Pancreas (tissue), 10 donors: ENCODE measurements around the gene MEGF11. TPM values are rescaled to one million over a fixed set of nuclear protein-coding genes. Genes with fewer than 3 reads are reported as not detected.

Experiments
- ATAC-seq, 4 donors: fragments of 200-7000 bp; cut with Tn5 transposase; one replicate each; pipeline versions ENCODE4 v1.8.0 to v1.9.1; 2020; ENCODE audit warnings: mild to moderate bottlenecking in 4 of 4, moderate library complexity in 4 of 4
- DNase-seq, 6 donors: peaks; one replicate each; pipeline ENCODE4 v3.0.0-alpha.2; 2020
- FAIRE-seq: peaks from 2 replicates; lab custom pipeline; 2012; peaks lifted over from hg19 to GRCh38; lab: Jason Lieb, UNC
- H3K27ac ChIP-seq, 4 donors: fragments of 200-600 bp; sonication (generic); 1 replicate in 3 of 4; 2 replicates in 1 of 4; pipeline versions ENCODE4 v1.5.0 to v1.8.0; 2020
- H3K27me3 ChIP-seq, 4 donors: fragments of 200-600 bp; one replicate each; pipeline ENCODE4 v1.8.0; 2021
- H3K36me3 ChIP-seq, 3 donors: fragments of 200-600 bp; sonication (generic) in 1 of 3; one replicate each; pipeline versions ENCODE4 v1.5.0 to v1.8.0; 2020 to 2021
- H3K4me1 ChIP-seq, 3 donors: fragments of 200-600 bp; one replicate each; pipeline ENCODE4 v1.8.0; 2021
- H3K4me3 ChIP-seq, 4 donors: fragments of 200-600 bp; sonication (generic) in 2 of 4; one replicate each; pipeline versions ENCODE4 v1.5.0 to v1.8.0; 2020 to 2021
- H3K9me3 ChIP-seq, 4 donors: fragments of 200-600 bp; one replicate each; pipeline ENCODE4 v1.8.0; 2021
- WGBS, 2 donors: extraction: QIAGEN DNeasy Blood & Tissue Kit; methylation state at CpG; one replicate each; pipeline ENCODE4 v1.1.7; 2013; 5-methylcytosine and 5-hydroxymethylcytosine counted together
- intact Hi-C, 3 donors: fragments of 100-400 bp; cut with DNase I; formaldehyde crosslinking; loops; one replicate each; pipeline versions ENCODE4 v1.11.1 to v1.14.2; 2022
- polyA plus RNA-seq, 2 donors: library from polyadenylated mRNA; stranded (reverse); fragments of 200-250 nt; gene quantifications; one replicate each; pipeline ENCODE4 v1.2.3, GENCODE V29; 2013
- total RNA-seq, 6 donors: library from RNA; stranded (reverse); fragmentation: NEBNext Ultra II Directional in 4 of 6; extraction: Animal tissue kit (Norgen Biotek cat#: 25700) in 4 of 6; gene quantifications; one replicate each; pipeline versions ENCODE4 v1.2.1 to v1.2.4, GENCODE V29; 2021 to 2023
- TF ChIP-seq, protein P1 (sequence below), 4 donors: fragments of 200-600 bp; sonication (generic) in 3 of 4; IDR thresholded peaks; one replicate each; pipeline versions ENCODE4 v1.5.0 to v1.8.0; 2021; ENCODE audit warnings: antibody characterized with exemption in 4 of 4
- donor health status: healthy with polysubstance abuse.
- donor health status: DM: no; HTN: no; CAD: no; lungs with moderate emphysema.
- donor health status: DM: no; HTN: no; CAD: no.
- donor health status: control.
- donor health status: control.
- donor health status: Bipolar disorder and iron deficiency.
- donor health status: DM: yes; HTN: yes; CAD: no.
- donor health status: DM: no; HTN: no; CAD: no.
- donor health status: DM: no; HTN: no; CAD: no.
- donor health status: DM: yes; HTN: yes; CAD: no.

Gene MEGF11
- total and polyA plus RNA-seq, 8 donors, result 0.19 to 0.87 (median 0.37) TPM

DNA sequence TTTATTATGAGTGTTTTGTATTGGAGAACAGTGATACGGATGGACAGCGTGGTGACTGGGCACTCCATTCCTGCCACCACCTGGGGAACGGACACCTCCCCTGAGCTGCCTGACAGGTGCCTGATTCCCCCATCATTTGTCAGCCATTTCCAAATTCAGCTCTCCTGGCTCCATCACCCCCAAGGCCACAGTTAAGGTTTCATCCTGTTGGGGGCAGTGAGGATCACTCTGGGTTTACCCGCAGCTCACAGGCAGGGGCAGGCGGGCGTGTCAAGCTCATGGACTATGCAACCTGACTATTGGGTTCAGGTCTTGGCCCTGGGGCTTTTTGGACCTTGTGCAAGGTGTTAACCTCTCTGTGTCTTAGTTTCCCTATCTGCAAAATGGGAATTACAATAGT, 307.9 kb downstream of the MEGF11 start:
- Histone ChIP-seq H3K4me3 (no peak overlapping the region), H3K36me3 (no peaks in the 10 kb centered on the region), H3K4me1 (no peaks in the 10 kb centered on the region), H3K9me3 (no peaks in the 10 kb centered on the region), H3K27ac (no peak overlapping the region), H3K27me3 (no peaks in the 10 kb centered on the region)
- TF ChIP-seq, protein P1, sequence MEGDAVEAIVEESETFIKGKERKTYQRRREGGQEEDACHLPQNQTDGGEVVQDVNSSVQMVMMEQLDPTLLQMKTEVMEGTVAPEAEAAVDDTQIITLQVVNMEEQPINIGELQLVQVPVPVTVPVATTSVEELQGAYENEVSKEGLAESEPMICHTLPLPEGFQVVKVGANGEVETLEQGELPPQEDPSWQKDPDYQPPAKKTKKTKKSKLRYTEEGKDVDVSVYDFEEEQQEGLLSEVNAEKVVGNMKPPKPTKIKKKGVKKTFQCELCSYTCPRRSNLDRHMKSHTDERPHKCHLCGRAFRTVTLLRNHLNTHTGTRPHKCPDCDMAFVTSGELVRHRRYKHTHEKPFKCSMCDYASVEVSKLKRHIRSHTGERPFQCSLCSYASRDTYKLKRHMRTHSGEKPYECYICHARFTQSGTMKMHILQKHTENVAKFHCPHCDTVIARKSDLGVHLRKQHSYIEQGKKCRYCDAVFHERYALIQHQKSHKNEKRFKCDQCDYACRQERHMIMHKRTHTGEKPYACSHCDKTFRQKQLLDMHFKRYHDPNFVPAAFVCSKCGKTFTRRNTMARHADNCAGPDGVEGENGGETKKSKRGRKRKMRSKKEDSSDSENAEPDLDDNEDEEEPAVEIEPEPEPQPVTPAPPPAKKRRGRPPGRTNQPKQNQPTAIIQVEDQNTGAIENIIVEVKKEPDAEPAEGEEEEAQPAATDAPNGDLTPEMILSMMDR (IDR thresholded peaks at IDR 0.05), result no peak
- FAIRE-seq (no peak), DNase-seq (no peak), ATAC-seq (no peak)
- intact Hi-C loops, result no loop called here
- 90 to 94% methylated on average over 6 of the region's 6 CpGs for WGBS, 2 donors

DNA sequence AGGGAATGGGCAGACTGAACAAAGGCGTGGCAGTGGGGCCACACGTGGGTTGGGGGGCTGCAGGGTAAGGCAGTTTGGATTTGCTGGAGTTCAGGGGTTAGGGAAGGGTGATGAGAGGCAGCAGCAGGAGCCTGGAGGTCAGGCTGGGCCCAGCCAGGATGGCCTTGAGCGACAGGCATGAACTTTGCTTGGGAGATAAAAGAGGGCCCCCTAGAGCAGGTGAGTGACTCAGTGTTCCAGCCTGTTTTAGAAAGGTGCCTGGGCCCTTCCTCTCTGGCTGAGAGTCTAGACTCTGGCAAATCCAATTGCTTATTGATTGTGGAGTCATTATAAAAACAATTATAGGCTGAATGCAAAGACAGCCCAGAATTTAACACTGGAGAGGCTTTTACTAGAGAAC, 309.1 kb downstream of the MEGF11 start:
- TF ChIP-seq, protein P1 (IDR thresholded peaks at IDR 0.05), result no peak
- no peaks in the 10 kb centered on the region for H3K4me1 ChIP-seq
- H3K27ac ChIP-seq, result no peak overlapping the region
- DNase-seq (no peak), FAIRE-seq (no peak), ATAC-seq (no peak)
- WGBS, 2 donors, result 74 to 76% methylated on average over 3 of the region's 3 CpGs
- intact Hi-C loops, result no loop called here
- no peaks in the 10 kb centered on the region for H3K36me3 ChIP-seq
- H3K27me3 ChIP-seq, result no peaks in the 10 kb centered on the region
- H3K4me3 ChIP-seq, result no peak overlapping the region
- no peaks in the 10 kb centered on the region for H3K9me3 ChIP-seq

DNA sequence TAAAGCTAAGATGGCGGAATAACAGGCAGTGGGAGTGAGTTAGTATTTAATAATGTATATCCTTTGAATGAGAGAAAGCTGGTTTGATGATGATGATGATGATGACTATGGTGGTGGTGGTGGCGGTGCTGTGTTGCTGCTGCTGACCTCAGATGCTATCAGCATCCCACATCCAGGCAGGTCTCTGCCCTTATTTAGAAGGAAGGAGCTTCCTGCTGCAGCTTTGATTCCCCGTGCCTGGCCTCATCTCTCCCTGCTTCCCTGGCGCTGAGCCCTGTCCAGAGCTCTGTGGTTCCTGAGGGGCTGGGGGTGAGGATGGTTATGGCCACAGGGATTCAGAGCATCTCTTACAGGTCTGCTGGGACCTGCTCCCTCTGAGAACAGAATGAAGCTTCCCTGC, 311.1 kb downstream of the MEGF11 start:
- FAIRE-seq (no peak), ATAC-seq (no peak), DNase-seq (no peak)
- no peaks in the 10 kb centered on the region for H3K27me3 ChIP-seq
- TF ChIP-seq, protein P1 (IDR thresholded peaks at IDR 0.05), result no peak
- no peaks in the 10 kb centered on the region for H3K36me3 ChIP-seq
- 89 to 95% methylated on average over 4 of the region's 4 CpGs for WGBS, 2 donors
- H3K9me3 ChIP-seq, result no peaks in the 10 kb centered on the region
- H3K4me1 ChIP-seq, result no peaks in the 10 kb centered on the region
- no peak overlapping the region for H3K4me3 ChIP-seq
- intact Hi-C loops, result no loop called here
- H3K27ac ChIP-seq, result no peak overlapping the region

DNA sequence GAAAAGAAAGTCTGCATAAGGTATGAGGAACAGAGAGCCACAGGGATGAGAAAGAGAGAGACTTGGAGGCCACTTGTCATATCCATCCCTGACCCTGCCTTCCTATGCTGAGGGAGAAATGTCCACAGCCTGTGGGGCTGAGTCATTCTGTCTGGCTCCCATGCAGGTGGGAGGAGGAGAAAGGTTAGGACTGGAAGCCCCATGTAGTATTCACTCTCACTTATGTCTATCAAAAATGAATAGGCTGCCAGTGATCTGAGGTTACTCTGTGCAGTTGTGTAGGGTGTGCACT, 313.0 kb downstream of the MEGF11 start:
- TF ChIP-seq, protein P1 (IDR thresholded peaks at IDR 0.05), result no peak
- H3K9me3 ChIP-seq, result no peaks in the 10 kb centered on the region
- no peak overlapping the region for H3K27ac ChIP-seq
- H3K27me3 ChIP-seq, result no peaks in the 10 kb centered on the region
- no peaks in the 10 kb centered on the region for H3K36me3 ChIP-seq
- ATAC-seq (peak in 3 of 4 donors; percentile 14 to 58 (median 56)), FAIRE-seq (no peak), DNase-seq (no peak)
- intact Hi-C loops, result no loop called here
- no peaks in the 10 kb centered on the region for H3K4me1 ChIP-seq
- H3K4me3 ChIP-seq, result no peak overlapping the region

DNA sequence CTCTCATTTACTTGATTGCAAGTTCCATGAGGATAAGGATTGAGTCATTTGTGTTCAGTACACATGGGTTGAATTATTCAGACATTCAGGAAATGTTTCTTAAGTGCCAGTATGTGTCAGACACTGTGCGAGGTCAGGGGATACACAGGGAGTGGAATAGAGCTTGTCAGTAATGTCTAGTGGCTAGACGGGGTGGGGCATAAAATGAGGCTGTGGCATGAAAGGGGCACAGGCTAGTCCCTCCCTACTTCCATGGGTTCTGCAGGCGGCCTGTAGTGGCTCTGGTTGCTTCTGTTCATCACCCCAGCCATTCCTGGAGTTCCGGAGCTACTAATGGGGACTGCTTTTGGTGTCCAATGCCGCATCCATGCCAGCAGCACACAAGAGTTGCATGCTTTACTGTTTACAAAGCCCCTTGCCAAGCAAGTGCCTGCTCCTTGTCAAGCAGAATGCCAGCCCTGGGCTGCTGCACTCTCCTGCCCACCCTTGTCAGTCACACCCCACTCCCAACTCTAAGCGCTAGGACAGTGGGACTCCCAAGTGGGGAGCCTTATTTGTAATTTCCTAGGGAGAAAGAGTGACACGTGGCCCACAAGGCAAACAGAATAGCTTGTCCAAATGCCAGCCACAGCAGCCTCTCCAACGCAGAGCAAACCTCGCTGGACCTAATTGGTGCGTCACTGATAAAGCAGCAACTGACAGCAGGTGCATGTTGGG, 313.5 kb downstream of the MEGF11 start:
- TF ChIP-seq, protein P1 (IDR thresholded peaks at IDR 0.05), result no peak
- ATAC-seq (peak in 3 of 4 donors; percentile 51 to 67 (median 52)), DNase-seq (no peak), FAIRE-seq (no peak)
- WGBS, 2 donors, result 66 to 68% methylated on average over 10 of the region's 10 CpGs
- Histone ChIP-seq H3K27ac (no peak overlapping the region), H3K36me3 (no peaks in the 10 kb centered on the region), H3K4me3 (no peak overlapping the region), H3K27me3 (no peaks in the 10 kb centered on the region), H3K4me1 (no peaks in the 10 kb centered on the region), H3K9me3 (no peaks in the 10 kb centered on the region)
- intact Hi-C loops, result no loop called here
